Prostate gland (tissue), 2 donors: ENCODE measurements around the gene SHF. TPM values are rescaled to one million over a fixed set of nuclear protein-coding genes. Genes with fewer than 3 reads are reported as not detected.

ENCODE experiments used
- DNase-seq: peaks from one replicate; pipeline ENCODE4 v3.0.0-alpha.2; 2019; ENCODE audit warnings: low spot score
- H3K27ac ChIP-seq, 2 donors: fragments of 200-600 bp; sonication (generic); 2 replicates each; pipeline ENCODE4 v1.5.1; 2017 to 2019
- H3K27me3 ChIP-seq: fragments of 200-600 bp; sonication (generic); replicated peaks from 2 replicates; pipeline ENCODE4 v1.5.1; 2019; ENCODE audit not compliant: insufficient read depth
- H3K36me3 ChIP-seq, 2 donors: fragments of 200-600 bp; sonication (generic); 1 replicate in 1 of 2; 2 replicates in 1 of 2; pipeline versions ENCODE4 v1.5.1 to v1.8.1; 2017 to 2019
- H3K4me1 ChIP-seq: fragments of 200-600 bp; sonication (generic); replicated peaks from 2 replicates; pipeline ENCODE4 v1.5.1; 2019
- H3K4me3 ChIP-seq, 2 donors: fragments of 200-600 bp; sonication (generic); 2 replicates each; pipeline ENCODE4 v1.5.1; 2017 to 2019
- H3K9me3 ChIP-seq: fragments of 200-600 bp; sonication (generic); 2 replicates; pipeline ENCODE4 v1.5.1; 2017
- CTCF ChIP-seq, 4 experiments: fragments of 200-600 bp in 2 of 4; fragments of 450-650 bp in 2 of 4; sonication (generic) in 2 of 4; IDR thresholded peaks; 1 replicate in 3 of 4; 2 replicates in 1 of 4; pipeline ENCODE4 v1.5.1; 2016 to 2019; ENCODE audit warnings: antibody characterized with exemption in 4 of 4, mild to moderate bottlenecking in 2 of 4, moderate library complexity in 2 of 4
- POLR2A ChIP-seq: fragments of 450-650 bp; IDR thresholded peaks from one replicate; pipeline ENCODE4 v1.6.1; 2016; ENCODE audit warnings: antibody characterized with exemption, mild to moderate bottlenecking
- POLR2AphosphoS5 ChIP-seq: sonication (generic); formaldehyde crosslinking; IDR thresholded peaks from one replicate; pipeline ENCODE4 v1.6.1; 2017; ENCODE audit warnings: antibody characterized with exemption
- WGBS: methylation state at CpG from one replicate; pipeline ENCODE4 v1.1.5; 2018; 5-methylcytosine and 5-hydroxymethylcytosine counted together
- intact Hi-C: fragments of 100-400 bp; cut with DNase I; formaldehyde crosslinking; loops from one replicate; pipeline ENCODE4 v1.14.2; 2022
- total RNA-seq, 2 donors: library from RNA; depleted of rRNA; stranded (reverse); fragments of >200 nt; gene quantifications; one replicate each; pipeline ENCODE4 v1.1.0, GENCODE V29; 2016

Gene SHF
- total RNA-seq, 2 donors from 2014 or later = 11.2 to 13.7 TPM

GRCh38 chr15:45148076-45149059 lies 39.4 kb downstream of the SHF start:
- Histone ChIP-seq H3K27ac (no peak overlapping the region), H3K4me1 (no peaks in the 10 kb centered on the region), H3K4me3 (no peak overlapping the region), H3K9me3 (no peaks in the 10 kb centered on the region), H3K36me3 (no peaks in the 10 kb centered on the region), H3K27me3 (no peaks in the 10 kb centered on the region)
- WGBS = 86% methylated on average over 12 of the region's 12 CpGs
- TF ChIP-seq POLR2A = no peak
- TF ChIP-seq POLR2AphosphoS5 = no peak
- no peak for TF ChIP-seq CTCF (IDR thresholded peaks at IDR 0.05)
- intact Hi-C loops = no loop called here
- no peak for DNase-seq

- Histone ChIP-seq H3K9me3 (no peaks in the 10 kb centered on the region), H3K4me1 (no peaks in the 10 kb centered on the region), H3K36me3 (no peaks in the 10 kb centered on the region), H3K4me3 (no peak overlapping the region), H3K27me3 (no peaks in the 10 kb centered on the region), H3K27ac (no peak overlapping the region)
- TF ChIP-seq POLR2A (no peak), CTCF (IDR thresholded peaks at IDR 0.05) (no peak)
- intact Hi-C loops = no loop called here
- 98% methylated on average over 7 of the region's 7 CpGs for WGBS
- no peak for DNase-seq
These were observed 40.2 kb downstream of the SHF start for GRCh38 chr15:45147606-45148005.

GRCh38 chr15:45146405-45146804 lies 41.4 kb downstream of the SHF start:
- intact Hi-C loops = no loop called here
- DNase-seq = no peak
- H3K36me3 ChIP-seq = no peaks in the 10 kb centered on the region
- 58% methylated on average over 4 of the region's 4 CpGs for WGBS
- H3K4me1 ChIP-seq = no peaks in the 10 kb centered on the region
- no peak overlapping the region for H3K4me3 ChIP-seq
- TF ChIP-seq CTCF (IDR thresholded peaks at IDR 0.05) = no peak
- TF ChIP-seq POLR2A = no peak
- TF ChIP-seq POLR2AphosphoS5 = no peak
- no peak overlapping the region for H3K27ac ChIP-seq
- H3K9me3 ChIP-seq = no peaks in the 10 kb centered on the region
- no peaks in the 10 kb centered on the region for H3K27me3 ChIP-seq

DNA sequence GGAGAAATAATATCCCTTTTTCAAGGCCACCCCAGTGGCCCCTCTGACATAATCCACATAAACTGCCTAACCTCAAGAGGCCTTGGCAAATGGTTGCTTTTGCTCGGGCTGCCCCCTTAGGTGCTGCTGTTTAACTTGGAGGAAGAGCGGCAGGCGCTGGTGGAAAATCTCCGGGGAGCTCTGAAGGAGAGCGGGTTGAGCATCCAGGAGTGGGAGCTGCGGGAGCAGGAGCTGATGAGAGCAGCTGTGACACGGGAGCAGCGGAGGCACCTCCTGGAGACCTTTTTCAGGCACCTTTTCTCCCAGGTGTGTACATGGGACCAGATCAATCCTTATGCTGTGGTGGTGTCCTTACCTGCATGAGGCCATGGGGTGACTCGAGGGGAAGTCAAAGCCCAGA lies 43.0 kb downstream of the SHF start:
- DNase-seq = no peak
- Histone ChIP-seq H3K4me3 (no peak overlapping the region), H3K36me3 (no peaks in the 10 kb centered on the region), H3K4me1 (no peaks in the 10 kb centered on the region), H3K27me3 (no peaks in the 10 kb centered on the region), H3K9me3 (no peaks in the 10 kb centered on the region), H3K27ac (no peak overlapping the region)
- 95% methylated on average over 9 of the region's 9 CpGs for WGBS
- intact Hi-C loops = no loop called here
- no peak for TF ChIP-seq POLR2A

DNA sequence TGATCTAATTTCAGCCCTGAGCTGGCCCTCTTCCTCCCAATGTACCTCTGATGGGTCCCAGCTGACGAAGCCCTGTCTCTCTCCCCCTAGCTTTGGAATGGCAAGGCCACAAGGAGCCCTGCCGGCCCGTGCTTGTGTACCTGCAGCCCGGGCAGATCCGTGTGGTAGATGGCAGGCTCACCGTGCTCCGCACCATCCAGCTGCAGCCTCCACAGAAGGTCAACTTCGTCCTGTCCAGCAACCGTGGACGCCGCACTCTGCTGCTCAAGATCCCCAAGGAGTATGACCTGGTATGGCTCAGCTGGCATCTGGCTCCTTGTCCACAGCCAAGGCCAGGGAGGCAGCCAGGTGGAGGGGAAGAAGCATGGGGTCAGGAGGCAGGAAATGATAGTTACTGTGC lies 43.8 kb downstream of the SHF start:
- 82% methylated on average over 11 of the region's 11 CpGs for WGBS
- no peaks in the 10 kb centered on the region for H3K9me3 ChIP-seq
- H3K27ac ChIP-seq = no peak overlapping the region
- no peaks in the 10 kb centered on the region for H3K27me3 ChIP-seq
- no peaks in the 10 kb centered on the region for H3K36me3 ChIP-seq
- intact Hi-C loops = no loop called here
- no peak for TF ChIP-seq POLR2A
- no peak for TF ChIP-seq CTCF (IDR thresholded peaks at IDR 0.05)
- TF ChIP-seq POLR2AphosphoS5 = no peak
- no peaks in the 10 kb centered on the region for H3K4me1 ChIP-seq
- no peak for DNase-seq
- H3K4me3 ChIP-seq = no peak overlapping the region
